ENCODE data around the gene MR1. TPM values are rescaled to one million over a fixed set of nuclear protein-coding genes. Genes with fewer than 3 reads are reported as not detected.

MR1 gene
- polyA plus RNA-seq, 2 donors, result 3.6 to 7.5 TPM

- no peaks in the 10 kb centered on the region for H3K27me3 ChIP-seq (ENCODE audit: control insufficient read depth in 1 of 2, insufficient read depth in 2 of 2, low read length in 2 of 2)
- 29% methylated on average over 17 of the region's 17 CpGs for WGBS, 2 donors
- peak overlapping the region; percentile 84 to 93 for H3K27ac ChIP-seq (ENCODE audit: low read depth in 2 of 2, low read length in 1 of 2)
- H3K4me3 ChIP-seq (ENCODE audit: low read depth in 1 of 2, low read length in 2 of 2), result peak overlapping the region; percentile 71 to 92
- H3K36me3 ChIP-seq (ENCODE audit: control insufficient read depth in 2 of 2, insufficient read depth in 2 of 2, low read length in 1 of 2), result no peaks in the 10 kb centered on the region
- peaks cover 2 to 6% of the 10 kb centered on the region in 2 donors for H3K4me1 ChIP-seq (ENCODE audit: control insufficient read depth in 2 of 2, insufficient read depth in 2 of 2, low read length in 1 of 2)
- no peaks in the 10 kb centered on the region for H3K9me3 ChIP-seq (ENCODE audit: control insufficient read depth in 2 of 2, insufficient read depth in 1 of 2, low read depth in 1 of 2, low read length in 1 of 2)
Observed at GRCh38 chr1:181104042-181104789, 70.4 kb downstream of the MR1 start.

- Histone ChIP-seq H3K4me1 (ENCODE audit: control insufficient read depth in 2 of 2, insufficient read depth in 2 of 2, low read length in 1 of 2) (peaks cover 2 to 6% of the 10 kb centered on the region in 2 donors), H3K27me3 (ENCODE audit: control insufficient read depth in 1 of 2, insufficient read depth in 2 of 2, low read length in 2 of 2) (no peaks in the 10 kb centered on the region), H3K9me3 (ENCODE audit: control insufficient read depth in 2 of 2, insufficient read depth in 1 of 2, low read depth in 1 of 2, low read length in 1 of 2) (no peaks in the 10 kb centered on the region), H3K36me3 (ENCODE audit: control insufficient read depth in 2 of 2, insufficient read depth in 2 of 2, low read length in 1 of 2) (no peaks in the 10 kb centered on the region), H3K4me3 (ENCODE audit: low read depth in 1 of 2, low read length in 2 of 2) (peak overlapping the region; percentile 71 to 92), H3K27ac (ENCODE audit: low read depth in 2 of 2, low read length in 1 of 2) (peak overlapping the region; percentile 84 to 93)
- 0% methylated on average over 17 to 28 of the region's 28 CpGs for WGBS, 2 donors
Observed at GRCh38 chr1:181104790-181105133, 71.0 kb downstream of the MR1 start.

GRCh38 chr1:181105134-181106021 is 71.6 kb downstream of the MR1 start:
- H3K27ac ChIP-seq (ENCODE audit: low read depth in 2 of 2, low read length in 1 of 2), result peak overlapping the region; percentile 84 to 93
- peaks cover 2 to 6% of the 10 kb centered on the region in 2 donors for H3K4me1 ChIP-seq (ENCODE audit: control insufficient read depth in 2 of 2, insufficient read depth in 2 of 2, low read length in 1 of 2)
- WGBS, 2 donors, result 2% methylated on average over 66 to 104 of the region's 104 CpGs
- no peaks in the 10 kb centered on the region for H3K27me3 ChIP-seq (ENCODE audit: control insufficient read depth in 1 of 2, insufficient read depth in 2 of 2, low read length in 2 of 2)
- H3K36me3 ChIP-seq (ENCODE audit: control insufficient read depth in 2 of 2, insufficient read depth in 2 of 2, low read length in 1 of 2), result no peaks in the 10 kb centered on the region
- H3K4me3 ChIP-seq (ENCODE audit: low read depth in 1 of 2, low read length in 2 of 2), result peak overlapping the region; percentile 71 to 92
- no peaks in the 10 kb centered on the region for H3K9me3 ChIP-seq (ENCODE audit: control insufficient read depth in 2 of 2, insufficient read depth in 1 of 2, low read depth in 1 of 2, low read length in 1 of 2)

GRCh38 chr1:181106022-181106312 is 72.2 kb downstream of the MR1 start:
- H3K27me3 ChIP-seq (ENCODE audit: control insufficient read depth in 1 of 2, insufficient read depth in 2 of 2, low read length in 2 of 2), result no peaks in the 10 kb centered on the region
- 63 to 68% methylated on average over 3 of the region's 3 CpGs for WGBS, 2 donors
- H3K27ac ChIP-seq (ENCODE audit: low read depth in 2 of 2, low read length in 1 of 2), result peak overlapping the region; percentile 18 to 45
- no peaks in the 10 kb centered on the region for H3K9me3 ChIP-seq (ENCODE audit: control insufficient read depth in 2 of 2, insufficient read depth in 1 of 2, low read depth in 1 of 2, low read length in 1 of 2)
- peaks cover 2 to 9% of the 10 kb centered on the region in 2 donors for H3K4me1 ChIP-seq (ENCODE audit: control insufficient read depth in 2 of 2, insufficient read depth in 2 of 2, low read length in 1 of 2)
- no peaks in the 10 kb centered on the region for H3K36me3 ChIP-seq (ENCODE audit: control insufficient read depth in 2 of 2, insufficient read depth in 2 of 2, low read length in 1 of 2)
- H3K4me3 ChIP-seq (ENCODE audit: low read depth in 1 of 2, low read length in 2 of 2), result no peak overlapping the region

- Histone ChIP-seq H3K27ac (ENCODE audit: low read depth in 2 of 2, low read length in 1 of 2) (no peak overlapping the region), H3K27me3 (ENCODE audit: control insufficient read depth in 1 of 2, insufficient read depth in 2 of 2, low read length in 2 of 2) (no peaks in the 10 kb centered on the region), H3K36me3 (ENCODE audit: control insufficient read depth in 2 of 2, insufficient read depth in 2 of 2, low read length in 1 of 2) (no peaks in the 10 kb centered on the region), H3K4me3 (ENCODE audit: low read depth in 1 of 2, low read length in 2 of 2) (no peak overlapping the region), H3K9me3 (ENCODE audit: control insufficient read depth in 2 of 2, insufficient read depth in 1 of 2, low read depth in 1 of 2, low read length in 1 of 2) (no peaks in the 10 kb centered on the region), H3K4me1 (ENCODE audit: control insufficient read depth in 2 of 2, insufficient read depth in 2 of 2, low read length in 1 of 2) (peaks cover 2 to 10% of the 10 kb centered on the region in 2 donors)
- 63 to 72% methylated on average over 6 of the region's 6 CpGs for WGBS, 2 donors
Observed at GRCh38 chr1:181106479-181106878, 72.7 kb downstream of the MR1 start.

GRCh38 chr1:181107711-181108110 is 73.9 kb downstream of the MR1 start:
- Histone ChIP-seq H3K4me1 (ENCODE audit: control insufficient read depth in 2 of 2, insufficient read depth in 2 of 2, low read length in 1 of 2) (peaks cover 0 to 12% of the 10 kb centered on the region in 2 donors), H3K27ac (ENCODE audit: low read depth in 2 of 2, low read length in 1 of 2) (no peak overlapping the region), H3K36me3 (ENCODE audit: control insufficient read depth in 2 of 2, insufficient read depth in 2 of 2, low read length in 1 of 2) (no peaks in the 10 kb centered on the region), H3K4me3 (ENCODE audit: low read depth in 1 of 2, low read length in 2 of 2) (no peak overlapping the region), H3K27me3 (ENCODE audit: control insufficient read depth in 1 of 2, insufficient read depth in 2 of 2, low read length in 2 of 2) (no peaks in the 10 kb centered on the region), H3K9me3 (ENCODE audit: control insufficient read depth in 2 of 2, insufficient read depth in 1 of 2, low read depth in 1 of 2, low read length in 1 of 2) (no peaks in the 10 kb centered on the region)
- WGBS, 2 donors, result 39 to 48% methylated on average over 2 of the region's 2 CpGs

GRCh38 chr1:181108304-181108867 is 74.6 kb downstream of the MR1 start:
- WGBS, 2 donors, result 65 to 79% methylated on average over 7 of the region's 7 CpGs
- H3K27me3 ChIP-seq (ENCODE audit: control insufficient read depth in 1 of 2, insufficient read depth in 2 of 2, low read length in 2 of 2), result no peaks in the 10 kb centered on the region
- H3K4me1 ChIP-seq (ENCODE audit: control insufficient read depth in 2 of 2, insufficient read depth in 2 of 2, low read length in 1 of 2), result peaks cover 0 to 16% of the 10 kb centered on the region in 2 donors
- no peak overlapping the region for H3K4me3 ChIP-seq (ENCODE audit: low read depth in 1 of 2, low read length in 2 of 2)
- no peaks in the 10 kb centered on the region for H3K9me3 ChIP-seq (ENCODE audit: control insufficient read depth in 2 of 2, insufficient read depth in 1 of 2, low read depth in 1 of 2, low read length in 1 of 2)
- H3K27ac ChIP-seq (ENCODE audit: low read depth in 2 of 2, low read length in 1 of 2), result no peak overlapping the region
- no peaks in the 10 kb centered on the region for H3K36me3 ChIP-seq (ENCODE audit: control insufficient read depth in 2 of 2, insufficient read depth in 2 of 2, low read length in 1 of 2)

GRCh38 chr1:181110013-181110412 is 76.2 kb downstream of the MR1 start:
- Histone ChIP-seq H3K4me1 (ENCODE audit: control insufficient read depth in 2 of 2, insufficient read depth in 2 of 2, low read length in 1 of 2) (peaks cover 0 to 24% of the 10 kb centered on the region in 2 donors), H3K9me3 (ENCODE audit: control insufficient read depth in 2 of 2, insufficient read depth in 1 of 2, low read depth in 1 of 2, low read length in 1 of 2) (no peaks in the 10 kb centered on the region), H3K4me3 (ENCODE audit: low read depth in 1 of 2, low read length in 2 of 2) (no peak overlapping the region), H3K27me3 (ENCODE audit: control insufficient read depth in 1 of 2, insufficient read depth in 2 of 2, low read length in 2 of 2) (no peaks in the 10 kb centered on the region), H3K36me3 (ENCODE audit: control insufficient read depth in 2 of 2, insufficient read depth in 2 of 2, low read length in 1 of 2) (no peaks in the 10 kb centered on the region), H3K27ac (ENCODE audit: low read depth in 2 of 2, low read length in 1 of 2) (no peak overlapping the region)
- 75 to 83% methylated on average over 2 of the region's 2 CpGs for WGBS, 2 donors
